HepG2 (cell line): ENCODE measurements around the gene CUL7. TPM values are rescaled to one million over a fixed set of nuclear protein-coding genes. Genes with fewer than 3 reads are reported as not detected.
A peak's percentile ranks its signal among the peaks of the same experiment; 100 is the strongest.

ENCODE experiments used
- ARID2 ChIP-seq: sonication (generic); formaldehyde crosslinking; IDR thresholded peaks from 2 replicates; pipeline ENCODE4 v1.8.1; 2022; ENCODE audit warnings: mild to moderate bottlenecking, missing genetic modification reagents, borderline replicate concordance
- CBX2 ChIP-seq, 2 experiments: fragments of 200-600 bp in 1 of 2; sonication (generic); formaldehyde crosslinking in 1 of 2; IDR thresholded peaks; 2 replicates each; pipeline versions ENCODE4 v1.7.0 to v1.8.1; 2018 to 2022; ENCODE audit warnings: low read depth in 2 of 2, low read length in 1 of 2, mild to moderate bottlenecking in 1 of 2, missing genetic modification reagents in 1 of 2
- DZIP1 ChIP-seq: sonication (generic); formaldehyde crosslinking; IDR thresholded peaks from 2 replicates; pipeline ENCODE4 v1.5.0; 2020; ENCODE audit warnings: mild to moderate bottlenecking, missing genetic modification reagents
- EHMT2 ChIP-seq: fragments of 200-600 bp; sonication (generic); IDR thresholded peaks from 2 replicates; pipeline ENCODE4 v1.7.0; 2017; ENCODE audit warnings: antibody characterized with exemption, low read depth, low read length, borderline replicate concordance
- ISL2 ChIP-seq: sonication (generic); formaldehyde crosslinking; IDR thresholded peaks from 2 replicates; pipeline ENCODE4 v1.5.0; 2020; ENCODE audit warnings: missing genetic modification reagents
- MAFG ChIP-seq: sonication (generic); formaldehyde crosslinking; IDR thresholded peaks from 2 replicates; pipeline ENCODE4 v1.5.1; 2020; ENCODE audit warnings: mild to moderate bottlenecking, missing genetic modification reagents
- RNF2 ChIP-seq: fragments of 450-650 bp; conservative IDR thresholded peaks from 2 replicates; pipeline ENCODE4 v1.6.1; 2016; ENCODE audit warnings: low read depth
- SMARCE1 ChIP-seq: fragments of 450-650 bp; IDR thresholded peaks from 2 replicates; pipeline ENCODE4 v1.6.1; 2017; ENCODE audit warnings: borderline replicate concordance
- ZFP41 ChIP-seq: sonication (generic); formaldehyde crosslinking; IDR thresholded peaks from 2 replicates; pipeline ENCODE4 v1.4.0; 2020; ENCODE audit warnings: mild to moderate bottlenecking, missing genetic modification reagents, borderline replicate concordance
- ZNF543 ChIP-seq: sonication (generic); formaldehyde crosslinking; IDR thresholded peaks from 2 replicates; pipeline ENCODE4 v1.4.0; 2020; ENCODE audit warnings: mild to moderate bottlenecking, missing genetic modification reagents
- polyA plus RNA-seq, 8 experiments: library from polyadenylated mRNA; depleted of rRNA in 3 of 8; stranded (reverse) in 7 of 8; unstranded in 1 of 8; fragments of >200 nt; fragmentation: Illumina TruSeq in 4 of 8; extraction: Trizol in 4 of 8; gene quantifications; 2 replicates each; pipeline versions ENCODE4 v1.2.1 to v1.2.3, GENCODE V29; 2011 to 2016; ENCODE audit warnings: low read depth in 4 of 8, missing spikeins in 1 of 8, mixed read lengths in 1 of 8; ENCODE audit not compliant: insufficient read depth in 1 of 8
- total RNA-seq, 5 experiments: library from RNA; depleted of rRNA; stranded (reverse); fragments of >200 nt; fragmentation: Illumina TruSeq; extraction: Trizol; gene quantifications; 2 replicates each; pipeline ENCODE4 v1.2.3, GENCODE V29; 2016; ENCODE audit warnings: low read depth in 1 of 5
- TF ChIP-seq, protein P1 (sequence below): sonication (generic); formaldehyde crosslinking; IDR thresholded peaks from 2 replicates; pipeline ENCODE4 v1.4.0; 2020; ENCODE audit warnings: missing genetic modification reagents
- TF ChIP-seq, protein P2 (sequence below): sonication (generic); formaldehyde crosslinking; IDR thresholded peaks from one replicate; pipeline ENCODE4 v1.5.1; 2020; ENCODE audit warnings: mild to moderate bottlenecking, missing genetic modification reagents; ENCODE audit errors: not compliant biosample characterization

The CUL7 gene
- total and polyA plus RNA-seq, 2 of the 13 experiments (the other 11 are each of a cell fraction or from before 2014, with no cell fraction given), result 32.0 to 60.7 TPM

DNA sequence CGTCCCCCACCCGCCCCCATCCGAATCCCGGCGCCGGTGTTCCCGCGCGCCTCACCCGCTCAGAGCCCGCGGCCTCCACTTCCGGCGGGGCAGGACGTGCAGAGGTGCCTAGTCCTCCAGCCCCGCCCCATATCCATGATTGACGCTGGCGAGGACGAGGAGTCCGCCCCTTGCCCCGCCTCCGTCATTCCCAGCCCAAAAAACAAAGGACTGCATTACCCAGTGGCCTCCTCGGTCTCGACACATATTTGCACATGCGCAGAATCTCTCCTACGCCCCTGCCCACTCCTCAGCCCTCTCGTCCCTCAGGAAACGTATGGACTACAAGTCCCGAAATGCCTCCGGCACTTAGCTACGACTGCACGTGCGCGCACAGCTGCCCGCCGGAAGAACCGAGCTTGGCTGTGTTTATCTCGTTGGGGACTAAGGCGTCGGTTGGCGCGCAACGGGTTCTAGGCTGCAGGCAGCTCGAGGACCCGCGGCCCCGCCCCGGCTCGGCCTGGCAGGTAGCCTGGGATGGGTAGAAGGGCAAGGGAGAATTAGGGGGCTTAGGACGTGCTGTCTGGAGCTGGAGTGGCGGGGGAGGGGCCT, 39.7 kb downstream of the CUL7 start, which contains the start of the genes KLHDC3 and MEA1 (continued):
- TF ChIP-seq, protein P1, sequence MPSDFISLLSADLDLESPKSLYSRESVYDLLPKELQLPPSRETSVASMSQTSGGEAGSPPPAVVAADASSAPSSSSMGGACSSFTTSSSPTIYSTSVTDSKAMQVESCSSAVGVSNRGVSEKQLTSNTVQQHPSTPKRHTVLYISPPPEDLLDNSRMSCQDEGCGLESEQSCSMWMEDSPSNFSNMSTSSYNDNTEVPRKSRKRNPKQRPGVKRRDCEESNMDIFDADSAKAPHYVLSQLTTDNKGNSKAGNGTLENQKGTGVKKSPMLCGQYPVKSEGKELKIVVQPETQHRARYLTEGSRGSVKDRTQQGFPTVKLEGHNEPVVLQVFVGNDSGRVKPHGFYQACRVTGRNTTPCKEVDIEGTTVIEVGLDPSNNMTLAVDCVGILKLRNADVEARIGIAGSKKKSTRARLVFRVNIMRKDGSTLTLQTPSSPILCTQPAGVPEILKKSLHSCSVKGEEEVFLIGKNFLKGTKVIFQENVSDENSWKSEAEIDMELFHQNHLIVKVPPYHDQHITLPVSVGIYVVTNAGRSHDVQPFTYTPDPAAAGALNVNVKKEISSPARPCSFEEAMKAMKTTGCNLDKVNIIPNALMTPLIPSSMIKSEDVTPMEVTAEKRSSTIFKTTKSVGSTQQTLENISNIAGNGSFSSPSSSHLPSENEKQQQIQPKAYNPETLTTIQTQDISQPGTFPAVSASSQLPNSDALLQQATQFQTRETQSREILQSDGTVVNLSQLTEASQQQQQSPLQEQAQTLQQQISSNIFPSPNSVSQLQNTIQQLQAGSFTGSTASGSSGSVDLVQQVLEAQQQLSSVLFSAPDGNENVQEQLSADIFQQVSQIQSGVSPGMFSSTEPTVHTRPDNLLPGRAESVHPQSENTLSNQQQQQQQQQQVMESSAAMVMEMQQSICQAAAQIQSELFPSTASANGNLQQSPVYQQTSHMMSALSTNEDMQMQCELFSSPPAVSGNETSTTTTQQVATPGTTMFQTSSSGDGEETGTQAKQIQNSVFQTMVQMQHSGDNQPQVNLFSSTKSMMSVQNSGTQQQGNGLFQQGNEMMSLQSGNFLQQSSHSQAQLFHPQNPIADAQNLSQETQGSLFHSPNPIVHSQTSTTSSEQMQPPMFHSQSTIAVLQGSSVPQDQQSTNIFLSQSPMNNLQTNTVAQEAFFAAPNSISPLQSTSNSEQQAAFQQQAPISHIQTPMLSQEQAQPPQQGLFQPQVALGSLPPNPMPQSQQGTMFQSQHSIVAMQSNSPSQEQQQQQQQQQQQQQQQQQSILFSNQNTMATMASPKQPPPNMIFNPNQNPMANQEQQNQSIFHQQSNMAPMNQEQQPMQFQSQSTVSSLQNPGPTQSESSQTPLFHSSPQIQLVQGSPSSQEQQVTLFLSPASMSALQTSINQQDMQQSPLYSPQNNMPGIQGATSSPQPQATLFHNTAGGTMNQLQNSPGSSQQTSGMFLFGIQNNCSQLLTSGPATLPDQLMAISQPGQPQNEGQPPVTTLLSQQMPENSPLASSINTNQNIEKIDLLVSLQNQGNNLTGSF (CRISPR knock-in tag), result no peak
- TF ChIP-seq SMARCE1 (no peak), RNF2 (no peak), ARID2 (no peak), EHMT2 (no peak), DZIP1 (no peak), ISL2 (no peak), CBX2 (IDR thresholded peaks at IDR 0.05; ENCODE audit: low read depth, low read length) (no peak), CBX2 (CRISPR knock-in tag; IDR thresholded peaks at IDR 0.05; ENCODE audit: low read depth) (no peak), ZNF543 (0 out of 2 replicates have a peak, but pooled peaks have one; percentile 45), MAFG (CRISPR knock-in tag) (no peak), ZFP41 (CRISPR knock-in tag) (no peak)
- TF ChIP-seq, protein P2, sequence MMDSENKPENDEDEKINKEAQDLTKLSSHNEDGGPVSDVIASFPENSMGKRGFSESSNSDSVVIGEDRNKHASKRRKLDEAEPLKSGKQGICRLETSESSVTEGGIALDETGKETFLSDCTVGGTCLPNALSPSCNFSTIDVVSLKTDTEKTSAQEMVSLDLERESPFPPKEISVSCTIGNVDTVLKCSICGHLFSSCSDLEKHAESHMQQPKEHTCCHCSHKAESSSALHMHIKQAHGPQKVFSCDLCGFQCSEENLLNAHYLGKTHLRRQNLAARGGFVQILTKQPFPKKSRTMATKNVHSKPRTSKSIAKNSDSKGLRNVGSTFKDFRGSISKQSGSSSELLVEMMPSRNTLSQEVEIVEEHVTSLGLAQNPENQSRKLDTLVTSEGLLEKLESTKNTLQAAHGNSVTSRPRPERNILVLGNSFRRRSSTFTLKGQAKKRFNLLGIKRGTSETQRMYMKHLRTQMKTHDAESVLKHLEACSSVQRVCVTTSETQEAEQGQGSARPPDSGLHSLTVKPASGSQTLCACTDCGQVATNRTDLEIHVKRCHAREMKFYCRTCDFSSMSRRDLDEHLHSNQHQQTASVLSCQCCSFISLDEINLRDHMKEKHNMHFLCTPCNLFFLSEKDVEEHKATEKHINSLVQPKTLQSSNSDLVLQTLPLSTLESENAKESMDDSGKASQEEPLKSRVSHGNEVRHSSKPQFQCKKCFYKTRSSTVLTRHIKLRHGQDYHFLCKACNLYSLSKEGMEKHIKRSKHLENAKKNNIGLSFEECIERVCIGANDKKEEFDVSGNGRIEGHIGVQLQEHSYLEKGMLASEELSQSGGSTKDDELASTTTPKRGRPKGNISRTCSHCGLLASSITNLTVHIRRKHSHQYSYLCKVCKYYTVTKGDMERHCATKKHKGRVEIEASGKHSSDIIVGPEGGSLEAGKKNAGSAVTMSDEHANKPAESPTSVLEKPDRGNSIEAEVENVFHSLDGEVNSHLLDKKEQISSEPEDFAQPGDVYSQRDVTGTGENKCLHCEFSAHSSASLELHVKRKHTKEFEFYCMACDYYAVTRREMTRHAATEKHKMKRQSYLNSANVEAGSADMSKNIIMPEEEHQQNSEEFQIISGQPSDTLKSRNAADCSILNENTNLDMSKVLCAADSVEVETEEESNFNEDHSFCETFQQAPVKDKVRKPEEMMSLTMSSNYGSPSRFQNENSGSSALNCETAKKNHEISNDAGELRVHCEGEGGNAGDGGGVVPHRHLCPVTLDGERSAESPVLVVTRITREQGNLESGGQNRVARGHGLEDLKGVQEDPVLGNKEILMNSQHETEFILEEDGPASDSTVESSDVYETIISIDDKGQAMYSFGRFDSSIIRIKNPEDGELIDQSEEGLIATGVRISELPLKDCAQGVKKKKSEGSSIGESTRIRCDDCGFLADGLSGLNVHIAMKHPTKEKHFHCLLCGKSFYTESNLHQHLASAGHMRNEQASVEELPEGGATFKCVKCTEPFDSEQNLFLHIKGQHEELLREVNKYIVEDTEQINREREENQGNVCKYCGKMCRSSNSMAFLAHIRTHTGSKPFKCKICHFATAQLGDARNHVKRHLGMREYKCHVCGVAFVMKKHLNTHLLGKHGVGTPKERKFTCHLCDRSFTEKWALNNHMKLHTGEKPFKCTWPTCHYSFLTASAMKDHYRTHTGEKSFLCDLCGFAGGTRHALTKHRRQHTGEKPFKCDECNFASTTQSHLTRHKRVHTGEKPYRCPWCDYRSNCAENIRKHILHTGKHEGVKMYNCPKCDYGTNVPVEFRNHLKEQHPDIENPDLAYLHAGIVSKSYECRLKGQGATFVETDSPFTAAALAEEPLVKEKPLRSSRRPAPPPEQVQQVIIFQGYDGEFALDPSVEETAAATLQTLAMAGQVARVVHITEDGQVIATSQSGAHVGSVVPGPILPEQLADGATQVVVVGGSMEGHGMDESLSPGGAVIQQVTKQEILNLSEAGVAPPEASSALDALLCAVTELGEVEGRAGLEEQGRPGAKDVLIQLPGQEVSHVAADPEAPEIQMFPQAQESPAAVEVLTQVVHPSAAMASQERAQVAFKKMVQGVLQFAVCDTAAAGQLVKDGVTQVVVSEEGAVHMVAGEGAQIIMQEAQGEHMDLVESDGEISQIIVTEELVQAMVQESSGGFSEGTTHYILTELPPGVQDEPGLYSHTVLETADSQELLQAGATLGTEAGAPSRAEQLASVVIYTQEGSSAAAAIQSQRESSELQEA (CRISPR knock-in tag), result no peak
